ENCODE measurements around the gene NCKAP1.
"Not testable (repeated sequence)": the region's sequence is repeated elsewhere in the genome, so short reads cannot be mapped to it uniquely, and the experiment has no call there.

The NCKAP1 gene, protein sequence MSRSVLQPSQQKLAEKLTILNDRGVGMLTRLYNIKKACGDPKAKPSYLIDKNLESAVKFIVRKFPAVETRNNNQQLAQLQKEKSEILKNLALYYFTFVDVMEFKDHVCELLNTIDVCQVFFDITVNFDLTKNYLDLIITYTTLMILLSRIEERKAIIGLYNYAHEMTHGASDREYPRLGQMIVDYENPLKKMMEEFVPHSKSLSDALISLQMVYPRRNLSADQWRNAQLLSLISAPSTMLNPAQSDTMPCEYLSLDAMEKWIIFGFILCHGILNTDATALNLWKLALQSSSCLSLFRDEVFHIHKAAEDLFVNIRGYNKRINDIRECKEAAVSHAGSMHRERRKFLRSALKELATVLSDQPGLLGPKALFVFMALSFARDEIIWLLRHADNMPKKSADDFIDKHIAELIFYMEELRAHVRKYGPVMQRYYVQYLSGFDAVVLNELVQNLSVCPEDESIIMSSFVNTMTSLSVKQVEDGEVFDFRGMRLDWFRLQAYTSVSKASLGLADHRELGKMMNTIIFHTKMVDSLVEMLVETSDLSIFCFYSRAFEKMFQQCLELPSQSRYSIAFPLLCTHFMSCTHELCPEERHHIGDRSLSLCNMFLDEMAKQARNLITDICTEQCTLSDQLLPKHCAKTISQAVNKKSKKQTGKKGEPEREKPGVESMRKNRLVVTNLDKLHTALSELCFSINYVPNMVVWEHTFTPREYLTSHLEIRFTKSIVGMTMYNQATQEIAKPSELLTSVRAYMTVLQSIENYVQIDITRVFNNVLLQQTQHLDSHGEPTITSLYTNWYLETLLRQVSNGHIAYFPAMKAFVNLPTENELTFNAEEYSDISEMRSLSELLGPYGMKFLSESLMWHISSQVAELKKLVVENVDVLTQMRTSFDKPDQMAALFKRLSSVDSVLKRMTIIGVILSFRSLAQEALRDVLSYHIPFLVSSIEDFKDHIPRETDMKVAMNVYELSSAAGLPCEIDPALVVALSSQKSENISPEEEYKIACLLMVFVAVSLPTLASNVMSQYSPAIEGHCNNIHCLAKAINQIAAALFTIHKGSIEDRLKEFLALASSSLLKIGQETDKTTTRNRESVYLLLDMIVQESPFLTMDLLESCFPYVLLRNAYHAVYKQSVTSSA

DNA sequence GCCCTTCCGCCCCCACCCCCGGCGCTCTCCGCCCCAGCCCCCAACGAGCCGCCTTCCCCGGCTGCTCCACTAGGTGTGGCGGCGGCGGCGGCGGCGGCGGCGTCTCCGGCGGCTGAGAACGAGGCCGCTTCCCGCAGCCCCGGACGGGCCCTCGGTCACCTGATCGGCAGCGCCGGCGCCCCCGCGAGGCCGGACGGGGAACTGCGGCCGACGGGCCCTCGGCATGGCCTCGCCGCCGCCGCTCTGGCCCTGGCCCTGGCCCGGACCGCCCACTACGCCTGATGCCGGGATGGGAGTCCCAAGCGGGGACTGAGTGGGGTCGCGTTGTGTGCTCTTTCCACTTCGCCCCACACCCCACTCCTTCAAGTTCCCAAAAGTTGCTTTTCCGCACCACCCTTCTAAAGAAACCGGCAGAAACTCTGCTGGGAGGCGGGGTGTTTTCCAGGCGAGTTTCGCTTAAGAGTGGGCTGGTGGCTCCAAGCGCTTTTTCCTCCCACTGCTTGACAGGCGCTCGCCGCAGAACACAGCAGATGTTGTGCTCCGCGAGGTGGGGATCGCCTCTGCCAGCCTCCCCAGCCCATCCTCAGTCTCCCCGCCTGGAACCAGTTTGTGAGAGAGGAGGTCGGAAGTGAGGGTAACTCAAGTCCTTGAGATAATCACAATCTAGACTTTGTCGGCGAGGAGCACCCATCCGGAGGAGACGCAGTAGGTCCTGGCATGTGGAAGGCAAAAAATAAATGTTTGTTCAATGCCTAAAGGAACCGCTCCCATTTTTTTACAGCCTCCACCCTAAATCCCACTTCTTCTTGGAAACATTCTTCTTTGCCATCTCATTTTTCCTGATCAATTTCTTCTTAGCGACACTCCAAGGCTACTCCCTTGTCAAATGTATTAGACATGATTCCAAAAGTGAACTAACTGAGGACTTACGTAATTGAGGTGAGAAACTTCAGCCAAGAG, at the start of gene NCKAP1:
NCKAP1 (minus strand) TSS at position 117 of the 960 bp plus-strand sequence. CDS start 358 bp downstream, outside the sequence.
- DNase-seq: peak; percentile 77

DNA sequence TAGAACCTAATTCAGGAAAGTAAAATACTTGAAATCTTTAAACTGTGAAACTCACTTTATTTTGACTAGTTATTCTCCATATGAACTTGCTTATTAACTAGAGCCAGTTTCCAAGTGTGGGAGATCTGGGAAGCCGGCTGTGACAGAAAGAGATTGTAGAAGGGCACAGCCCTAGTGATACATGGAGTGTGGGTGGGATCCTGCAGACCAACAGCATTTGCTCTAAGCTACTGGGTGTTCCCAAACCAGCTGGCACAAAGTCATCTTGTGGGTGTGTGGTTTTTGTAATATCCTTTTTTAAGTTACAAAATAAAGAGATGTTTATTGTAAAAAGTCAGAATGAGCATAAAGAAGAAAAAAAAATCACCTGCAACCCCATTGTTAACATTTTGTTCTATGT, 43.7 kb upstream of the NCKAP1 start:
- no peak for DNase-seq

DNA sequence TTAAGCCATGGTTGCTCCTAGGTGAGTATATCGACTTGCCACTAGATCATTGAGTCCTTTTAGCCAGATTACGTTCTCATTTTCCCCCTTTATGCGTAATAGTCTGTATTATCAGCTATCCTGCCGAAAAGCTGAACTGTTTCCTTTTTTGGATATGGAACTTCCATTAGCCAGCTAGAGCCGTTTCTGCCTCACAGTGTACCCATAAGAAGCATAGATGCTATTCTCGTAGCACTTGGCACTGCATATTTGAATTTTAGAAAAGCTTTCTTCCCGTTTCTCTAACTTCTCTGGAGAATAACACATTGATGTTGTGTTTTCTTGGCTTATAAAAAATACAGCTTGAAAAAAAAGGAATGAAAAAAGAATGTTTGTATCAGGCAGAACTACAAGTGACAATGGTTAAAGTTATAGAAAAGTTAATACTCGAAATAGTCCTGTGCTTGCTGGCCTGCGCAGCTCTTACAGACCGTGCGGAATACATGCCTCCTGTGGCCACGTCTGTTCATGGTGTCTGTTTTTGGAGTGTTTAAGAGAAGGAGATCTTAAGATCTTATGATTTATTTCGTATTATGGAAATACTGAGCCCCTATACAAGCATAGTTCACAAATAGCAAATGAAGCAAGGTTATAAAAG, 41.0 kb upstream of the NCKAP1 start:
- peak; percentile 52 for DNase-seq

DNA sequence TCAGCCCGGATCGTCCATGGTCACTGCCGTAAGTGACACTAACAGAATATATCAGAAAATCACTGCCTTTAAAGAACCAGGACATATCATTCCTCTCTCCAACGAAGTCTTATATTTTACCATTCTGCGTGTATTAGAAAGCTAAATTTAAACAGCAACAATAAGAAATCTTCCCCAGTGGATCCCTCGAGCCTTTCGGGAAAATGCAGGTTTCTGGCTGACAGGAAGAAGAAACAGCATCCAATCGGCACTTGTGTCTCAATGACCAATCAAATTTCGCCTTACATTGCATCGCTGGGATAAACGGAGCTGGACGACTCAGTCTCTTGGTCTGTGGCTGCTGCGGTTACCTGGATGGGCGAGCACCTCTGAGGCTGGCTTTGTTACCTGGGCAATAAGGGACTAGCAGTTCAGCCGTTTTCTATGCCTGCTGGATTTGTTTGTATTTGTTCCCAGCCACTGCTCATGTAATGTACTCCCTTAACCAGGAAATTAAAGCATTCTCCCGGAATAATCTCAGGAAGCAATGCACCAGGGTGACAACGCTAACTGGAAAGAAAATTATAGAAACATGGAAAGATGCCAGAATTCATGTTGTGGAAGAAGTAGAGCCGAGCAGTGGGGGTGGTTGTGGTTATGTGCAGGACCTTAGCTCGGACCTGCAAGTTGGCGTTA, 40.3 kb upstream of the NCKAP1 start, which contains the start of gene DUSP19:
DUSP19 (plus strand) TSS at position 284 of the 675 bp plus-strand sequence; CDS start at position 471, 187 bp downstream.
- peak; percentile 93 for DNase-seq

DNA sequence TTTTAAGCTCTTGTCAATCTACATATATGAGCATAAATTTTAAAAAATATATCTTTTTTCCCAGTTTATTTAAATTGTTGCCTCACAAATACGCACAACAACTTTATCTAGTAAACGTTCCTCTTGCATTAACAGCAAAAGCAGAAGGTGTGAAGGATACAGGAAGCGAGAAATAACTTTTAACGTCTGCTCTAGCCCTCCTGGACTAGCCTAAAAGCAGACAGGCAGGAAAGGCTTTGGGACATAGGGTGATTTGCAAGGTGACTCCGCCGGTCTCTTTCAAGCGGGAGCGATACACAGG, 39.9 kb upstream of the NCKAP1 start:
- DNase-seq: no peak

DNA sequence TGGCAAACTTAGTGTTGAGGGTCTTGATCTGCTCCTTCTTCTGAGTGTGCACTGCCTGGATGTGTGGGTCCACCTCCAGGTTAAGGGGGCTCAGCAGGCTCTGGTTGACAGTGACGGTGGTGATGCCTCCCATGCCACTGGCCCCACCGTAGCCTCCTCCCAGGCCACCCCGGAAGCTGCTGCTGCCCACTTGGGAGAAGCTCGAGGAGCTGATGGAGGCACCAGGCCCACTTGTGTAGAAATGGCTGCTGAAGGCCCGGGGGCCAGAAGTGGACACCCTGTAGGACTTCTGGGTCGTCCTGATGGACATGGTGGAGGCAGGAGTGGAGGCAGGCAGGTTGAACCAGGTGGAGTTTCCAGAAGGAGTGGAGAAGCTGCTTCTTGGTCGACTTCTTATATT, 33.9 kb upstream of the NCKAP1 start:
- DNase-seq: no peak

DNA sequence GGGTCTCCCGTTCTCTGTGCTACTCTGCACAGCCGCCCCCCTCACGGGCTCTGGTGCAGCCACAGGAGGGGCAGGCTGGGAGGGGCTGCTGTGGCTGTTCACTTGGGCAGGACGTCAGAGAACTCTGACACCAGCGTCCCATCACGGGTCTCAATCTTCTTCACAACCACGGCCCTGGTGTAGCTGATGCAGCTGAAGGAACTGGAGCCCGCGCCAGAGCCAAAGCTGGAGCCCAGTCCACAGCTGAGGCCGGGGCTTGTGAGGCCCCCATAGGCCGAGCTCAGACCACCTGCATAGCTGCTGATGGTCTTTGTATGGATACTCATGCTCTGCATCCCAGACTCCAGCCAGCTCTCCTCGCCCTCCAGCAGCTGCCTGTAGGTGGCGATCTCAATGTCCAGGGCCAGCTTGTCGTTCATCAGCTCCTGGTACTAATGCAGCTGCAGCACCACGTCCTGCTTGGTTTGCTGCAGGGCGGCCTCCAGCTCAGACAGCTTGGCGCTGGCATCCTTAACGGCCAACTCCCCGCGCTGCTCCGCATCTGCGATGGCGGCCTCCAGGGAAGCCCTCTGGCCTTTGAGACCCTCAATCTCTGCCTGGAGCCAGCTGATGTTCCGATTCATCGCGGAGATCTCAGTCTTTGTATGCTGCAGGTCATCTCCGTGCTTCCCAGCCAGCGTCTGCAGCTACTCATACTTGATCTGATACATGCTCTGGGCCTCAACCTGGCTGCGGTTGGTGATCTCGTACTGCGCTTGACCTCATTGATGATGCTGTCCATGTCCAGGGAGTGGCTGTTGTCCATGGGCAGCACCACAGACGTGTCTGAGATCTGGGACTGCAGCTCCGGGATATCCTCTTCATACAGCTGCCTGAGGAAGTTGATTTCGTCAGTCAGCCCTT, 32.9 kb upstream of the NCKAP1 start:
- no peak for DNase-seq

DNA sequence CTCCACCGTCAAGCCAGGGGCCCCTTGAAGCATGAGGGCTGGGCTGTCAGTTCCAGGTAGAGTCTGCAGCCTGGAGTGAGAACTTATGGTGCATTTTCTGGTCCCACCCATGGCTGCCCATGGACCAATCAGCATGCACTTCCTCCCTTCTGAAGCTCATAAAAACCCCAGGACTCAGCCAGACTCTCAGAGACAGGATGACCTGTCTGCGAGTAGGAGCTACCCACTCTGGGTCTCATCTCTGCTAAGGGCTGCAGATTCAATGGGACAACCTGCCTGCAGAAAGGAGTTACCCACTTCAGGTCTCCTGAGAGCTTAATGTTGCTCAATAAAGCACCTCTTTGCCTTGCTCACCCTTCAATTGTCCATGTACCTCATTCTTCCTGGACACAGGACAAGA, 30.9 kb upstream of the NCKAP1 start:
- no peak for DNase-seq

DNA sequence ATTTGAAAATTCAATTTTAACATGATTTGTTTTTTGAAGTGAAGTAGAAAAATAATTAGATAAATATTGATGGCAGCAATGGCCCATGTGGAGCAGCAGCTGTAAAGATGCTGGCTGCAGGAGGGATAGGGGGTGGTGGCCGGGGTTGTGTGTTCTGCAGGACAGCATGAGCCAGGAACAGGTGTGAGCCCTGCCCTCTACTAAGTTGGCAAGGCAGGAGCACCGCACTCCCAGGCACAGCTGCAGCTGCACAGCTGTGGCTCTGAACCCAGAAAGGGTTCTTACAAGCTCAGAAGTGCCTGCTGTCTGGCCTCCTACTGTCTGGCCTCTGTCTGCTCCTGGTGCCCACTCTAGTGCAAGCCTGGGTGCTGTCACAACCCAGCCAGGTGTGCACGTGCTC, 30.3 kb upstream of the NCKAP1 start:
- no peak for DNase-seq

DNA sequence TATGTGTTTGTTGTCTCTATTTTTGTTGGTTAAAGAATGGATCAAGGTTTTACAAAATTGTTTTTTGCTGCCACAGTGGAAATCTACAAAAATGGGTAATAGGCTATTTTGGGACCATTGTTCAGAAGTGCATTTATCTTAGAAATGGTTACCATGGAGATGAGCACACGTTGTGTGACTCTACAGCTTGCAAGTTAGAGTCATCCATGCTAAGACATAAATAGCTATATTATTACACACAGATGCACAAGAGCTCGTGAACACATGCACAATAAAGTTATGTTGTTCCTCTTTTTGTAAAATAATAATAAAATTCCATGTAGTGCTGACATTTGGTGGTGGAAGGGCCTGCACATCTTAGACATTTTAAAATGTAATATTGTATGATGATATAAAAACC, 24.8 kb upstream of the NCKAP1 start:
- DNase-seq: peak; percentile 5

DNA sequence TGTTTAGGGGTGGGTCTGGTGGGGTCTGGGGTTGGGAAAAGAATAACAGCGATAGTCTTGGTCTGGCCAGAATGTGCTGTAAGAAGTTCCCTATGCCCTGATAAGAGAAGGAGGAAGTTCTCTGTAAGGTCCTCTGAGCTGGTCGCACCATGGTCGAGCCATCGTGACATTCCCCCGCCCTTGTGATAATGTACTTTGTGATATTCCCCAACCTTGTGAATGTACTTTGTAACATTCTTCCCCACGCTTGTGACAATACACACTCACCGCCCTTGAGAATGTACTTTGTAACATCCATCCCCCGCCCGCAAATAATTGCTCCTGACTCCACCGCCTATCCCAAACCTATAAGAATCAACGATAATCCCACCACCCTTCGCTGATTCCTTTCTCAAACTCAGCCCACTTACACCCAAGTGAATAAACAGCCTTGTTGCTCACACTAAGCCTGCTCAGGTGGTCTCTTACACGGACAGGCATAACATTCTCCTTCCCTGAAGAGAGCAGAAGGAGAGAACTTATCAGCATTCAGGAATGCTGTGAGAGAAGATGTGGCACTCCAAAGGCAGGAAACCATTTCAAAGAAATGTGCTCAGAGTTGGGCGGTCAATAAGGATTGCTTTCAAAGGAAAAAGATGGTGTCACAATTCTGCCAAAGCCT, 22.4 kb upstream of the NCKAP1 start:
- no peak for DNase-seq

DNA sequence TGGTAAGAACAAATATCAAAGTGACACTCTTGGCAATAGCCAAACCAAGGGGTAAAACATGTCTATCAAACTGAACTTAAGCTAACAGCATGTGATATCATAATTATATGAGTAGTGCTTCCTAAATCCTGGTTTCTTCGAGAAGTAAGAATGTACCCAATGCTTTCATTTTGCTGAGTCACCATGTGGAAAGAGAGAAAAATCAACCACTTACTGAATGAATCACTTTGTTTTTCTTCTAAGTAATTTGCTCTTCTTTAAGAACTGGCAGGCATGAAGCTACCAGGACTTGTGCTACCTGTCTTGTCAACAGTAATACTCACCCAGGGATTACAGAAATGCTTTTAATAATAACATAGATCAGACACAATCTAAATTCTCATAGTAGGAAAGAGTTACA, 21.3 kb upstream of the NCKAP1 start:
- no peak for DNase-seq

DNA sequence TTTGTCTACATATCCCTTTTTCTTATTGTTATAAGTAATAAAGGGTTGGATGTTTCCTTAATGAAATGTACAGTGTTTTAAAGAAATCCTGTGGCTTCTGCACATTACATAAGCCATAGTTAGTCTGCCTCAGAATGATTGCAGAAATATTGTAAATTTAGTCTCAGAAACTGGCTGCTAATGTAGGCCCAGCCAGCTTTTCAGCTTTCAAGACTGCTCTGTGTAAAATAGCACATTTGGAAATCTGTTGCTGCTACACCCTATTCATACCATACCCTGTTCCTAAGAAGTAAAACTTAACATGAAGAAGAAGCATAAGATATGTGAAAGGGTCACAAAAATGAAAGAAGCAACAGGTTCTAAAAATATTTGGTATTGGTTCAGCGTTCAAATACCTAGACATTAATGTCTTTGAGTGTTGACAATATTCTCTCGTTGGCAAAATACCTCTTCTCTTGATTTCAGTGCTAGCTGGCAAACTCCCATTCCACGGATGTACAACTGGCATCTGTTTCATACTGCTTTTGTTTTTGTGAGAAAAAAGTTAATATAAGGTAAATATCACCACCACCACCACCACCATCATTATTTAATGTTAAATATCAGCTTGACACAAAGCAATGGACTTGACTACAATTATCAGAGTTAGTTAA, 19.2 kb upstream of the NCKAP1 start:
- no peak for DNase-seq

DNA sequence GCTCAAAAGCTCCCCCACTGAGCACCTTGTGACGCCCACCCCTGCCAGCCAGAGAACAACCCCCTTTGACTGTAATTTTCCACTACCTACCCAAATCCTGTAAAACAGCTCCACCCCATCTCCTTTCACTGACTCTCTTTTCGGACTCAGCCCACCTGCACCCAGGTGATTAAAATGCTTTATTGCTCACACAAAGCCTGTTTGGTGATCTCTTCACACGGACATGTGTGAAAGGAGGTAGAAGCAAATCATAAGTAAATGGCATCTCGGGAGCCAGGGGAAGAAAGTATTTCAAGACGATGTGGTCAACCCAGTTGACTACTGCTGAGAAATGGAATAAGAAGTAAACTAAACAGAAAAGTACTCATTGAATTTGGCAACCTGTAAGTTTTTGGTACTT, 11.2 kb upstream of the NCKAP1 start:
- DNase-seq: no peak

DNA sequence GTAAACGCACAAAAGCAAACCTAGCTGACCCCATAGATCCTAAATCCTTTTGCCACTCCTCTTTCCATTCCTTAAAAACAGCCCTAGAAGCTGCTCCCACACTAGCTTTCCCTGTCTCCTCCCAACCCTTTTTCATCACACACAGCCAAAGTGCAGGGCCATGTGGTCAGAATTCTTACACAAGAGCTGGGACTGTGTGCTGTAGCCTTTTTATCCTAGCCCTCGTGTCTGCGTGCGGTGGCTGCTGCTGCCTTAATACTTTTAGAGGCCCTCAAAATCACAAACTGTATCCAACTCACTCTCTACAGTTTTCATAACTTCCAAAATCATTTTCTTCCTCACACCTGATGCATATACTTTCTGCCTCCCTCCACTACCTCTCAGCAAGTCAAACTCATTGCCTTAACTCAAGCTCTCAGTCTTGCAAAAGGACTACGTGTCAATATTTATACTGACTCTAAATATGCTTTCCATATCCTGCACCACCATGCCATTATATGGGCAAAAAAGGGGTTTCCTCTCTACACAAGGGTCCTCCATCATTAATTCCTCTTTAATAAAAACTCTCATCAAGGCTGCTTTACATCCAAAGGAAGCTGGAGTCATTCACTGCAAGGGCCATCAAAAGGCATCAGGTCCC, 9.3 kb upstream of the NCKAP1 start:
- not testable (repeated sequence) for DNase-seq

DNA sequence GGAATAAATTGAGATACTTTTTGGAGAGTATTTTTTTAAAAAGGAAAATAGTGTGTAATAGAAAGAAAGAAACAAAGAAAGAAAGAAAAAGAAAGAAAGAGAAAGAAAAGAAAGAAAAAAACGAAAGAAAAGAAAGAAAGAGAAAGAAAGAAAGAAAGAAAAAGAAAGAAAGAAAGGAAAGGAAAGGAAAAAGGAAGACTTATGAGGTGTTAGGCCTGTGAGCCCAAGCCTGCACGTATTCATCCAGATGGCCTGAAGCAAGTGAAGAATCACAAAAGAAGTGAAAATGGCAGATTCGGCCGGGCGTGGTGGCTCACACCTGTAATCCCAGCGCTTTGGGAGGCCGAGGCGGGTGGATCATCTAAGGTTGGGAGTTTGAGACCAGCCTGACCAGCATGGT, 5.3 kb upstream of the NCKAP1 start:
- not testable (repeated sequence) for DNase-seq

DNA sequence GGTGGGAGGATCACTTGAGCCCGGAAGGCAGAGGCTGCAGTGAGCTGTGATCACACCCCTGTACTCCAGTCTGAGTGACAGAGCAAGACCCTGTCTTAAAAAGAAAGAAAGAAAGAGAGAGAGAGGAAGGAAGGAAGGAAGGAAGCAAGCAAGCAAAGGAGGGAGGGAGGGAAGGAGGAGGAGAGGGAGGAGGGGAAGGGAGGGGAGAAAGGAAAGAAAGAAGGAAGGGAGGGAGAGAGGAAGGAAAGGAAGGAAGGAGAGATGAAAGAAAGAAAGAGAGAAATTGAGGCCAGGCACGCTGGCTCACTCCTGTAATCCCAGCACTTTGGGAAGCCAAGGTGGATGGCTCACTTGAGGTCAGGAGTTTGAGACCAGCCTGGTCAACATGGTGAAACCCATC, 2.3 kb upstream of the NCKAP1 start:
- DNase-seq: no peak

DNA sequence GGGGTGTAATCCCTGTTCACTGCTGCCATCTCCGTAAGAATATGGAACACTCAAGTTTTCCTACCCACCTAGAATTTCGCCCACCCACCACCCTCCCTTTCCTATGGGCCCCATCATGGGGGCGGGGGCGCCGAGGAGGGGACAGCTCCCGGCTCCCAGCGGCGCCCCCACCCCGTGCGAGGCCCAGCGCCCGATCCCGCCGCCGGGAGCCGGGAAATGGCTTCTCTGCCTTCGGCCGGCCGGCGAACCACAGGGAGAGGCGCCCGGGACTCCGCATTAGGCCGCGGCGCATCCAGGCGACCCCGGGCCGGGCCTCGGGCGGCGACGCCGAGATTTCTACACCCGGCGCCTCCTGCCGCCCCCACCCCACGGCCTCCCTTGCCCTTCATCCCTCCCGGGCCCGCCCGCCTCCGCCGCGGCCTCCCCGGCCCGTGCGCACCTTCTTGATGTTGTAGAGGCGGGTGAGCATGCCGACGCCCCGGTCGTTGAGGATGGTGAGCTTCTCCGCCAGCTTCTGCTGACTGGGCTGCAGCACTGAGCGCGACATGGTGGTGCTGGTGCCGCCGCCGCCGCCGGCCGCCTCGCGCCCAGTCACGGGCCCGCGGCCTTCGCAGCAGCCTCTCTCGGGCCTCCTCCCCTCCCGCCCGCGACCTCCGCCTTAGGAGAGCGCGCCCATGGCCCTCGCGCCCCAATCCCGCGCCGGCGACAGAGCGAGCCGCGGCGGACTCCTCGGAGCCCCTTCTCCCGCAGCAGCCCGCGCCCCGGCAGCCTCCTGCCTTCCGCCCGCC, 510 bp downstream of the NCKAP1 start:
- DNase-seq: peak; percentile 50
